ENCODE data around the gene PPFIBP1.
"Not testable (repeated sequence)": the region's sequence is repeated elsewhere in the genome, so short reads cannot be mapped to it uniquely, and the experiment has no call there.

The PPFIBP1 gene

GRCh38 chr12:27571463-27571862, 47.5 kb downstream of the PPFIBP1 start:
- no peak for DNase-seq

DNA sequence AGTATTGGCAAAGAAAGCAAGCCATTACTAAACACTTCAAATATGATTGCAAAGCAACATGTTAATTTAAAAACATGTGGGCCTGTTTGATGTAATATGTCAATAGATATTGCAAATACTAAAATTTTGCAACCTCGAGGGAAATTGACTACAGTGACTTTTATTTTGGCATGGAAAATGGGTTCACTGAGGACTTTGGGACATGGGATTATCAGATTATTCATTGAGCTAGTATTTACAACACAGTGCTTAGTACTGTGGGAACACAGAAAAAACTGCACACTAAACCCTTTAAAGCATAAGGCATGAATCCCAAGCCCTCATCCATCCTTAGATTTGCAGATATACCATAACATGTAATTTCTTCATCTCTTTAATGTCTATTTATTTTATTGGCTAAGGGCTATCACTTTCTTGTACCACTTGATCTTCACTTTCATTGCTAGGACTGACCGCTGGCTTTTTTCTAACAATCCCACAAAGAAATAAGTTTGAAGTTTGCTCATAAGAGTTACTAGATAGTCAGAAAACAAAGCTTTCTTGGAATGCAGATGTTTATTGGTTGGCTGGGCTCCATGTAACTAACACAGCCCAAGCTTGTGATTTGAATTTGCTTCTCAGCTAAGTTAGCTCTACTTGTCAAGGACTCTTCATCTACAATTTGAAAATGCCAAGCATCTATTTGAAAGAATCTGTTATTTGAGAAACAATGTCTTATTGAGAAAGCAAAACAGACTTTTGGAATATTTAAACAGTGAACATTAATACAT, 48.7 kb downstream of the PPFIBP1 start:
- no peak for DNase-seq

DNA sequence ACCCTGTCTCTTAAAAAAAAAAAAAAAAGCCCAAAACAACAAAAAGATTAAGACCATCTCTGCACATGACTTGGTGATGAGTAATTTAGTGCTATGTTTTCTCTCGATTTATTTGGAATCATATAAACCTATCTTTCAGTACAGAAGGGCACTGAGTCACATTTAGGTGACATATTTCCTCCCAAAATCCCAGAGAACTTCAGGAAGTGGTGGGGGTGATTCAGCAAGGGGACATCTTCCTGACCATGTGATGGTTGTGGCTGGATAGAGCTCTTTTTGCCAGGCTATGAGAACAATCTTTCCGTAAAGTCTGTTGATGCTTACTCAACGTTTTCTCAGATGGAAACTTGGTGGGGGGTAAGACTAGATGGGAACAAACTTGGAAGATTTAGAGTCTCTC, 50.0 kb downstream of the PPFIBP1 start:
- no peak for DNase-seq

DNA sequence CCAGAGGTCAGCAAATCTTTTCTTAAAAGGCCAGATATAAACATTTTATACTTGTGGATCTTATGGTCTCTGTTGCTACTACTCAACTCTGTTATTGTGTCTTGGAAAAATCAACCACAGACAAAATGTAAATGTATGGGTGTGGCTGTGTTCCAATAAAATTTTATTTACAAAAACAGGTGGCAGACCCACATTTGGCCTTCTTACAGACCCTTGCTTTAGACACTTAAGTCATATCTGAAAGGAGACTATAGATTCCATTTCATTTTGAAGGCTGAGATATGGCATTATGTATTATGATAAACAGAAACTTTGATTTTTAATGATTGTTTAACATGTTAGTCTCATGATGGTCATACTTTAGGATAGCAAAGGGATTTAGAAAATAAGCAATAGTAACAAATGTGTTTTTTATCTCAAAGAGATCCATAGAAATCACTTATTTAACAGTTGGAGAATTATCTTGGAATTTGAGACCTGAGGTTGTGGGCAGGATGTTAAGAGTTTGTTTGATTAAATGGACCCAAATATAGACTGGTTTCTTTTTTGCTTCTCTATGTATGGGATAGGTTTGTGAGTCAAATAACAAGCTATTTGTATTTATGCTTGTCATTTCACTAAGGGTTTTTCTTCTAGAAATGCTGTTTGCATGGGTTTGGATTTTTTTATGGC, 51.2 kb downstream of the PPFIBP1 start:
- DNase-seq = no peak

GRCh38 chr12:27575762-27576118, 51.7 kb downstream of the PPFIBP1 start:
- no peak for DNase-seq

- DNase-seq = no peak
Measured at GRCh38 chr12:27576667-27577347, 52.8 kb downstream of the PPFIBP1 start.

- no peak for DNase-seq
Measured at GRCh38 chr12:27577688-27578087, 53.7 kb downstream of the PPFIBP1 start.

DNA sequence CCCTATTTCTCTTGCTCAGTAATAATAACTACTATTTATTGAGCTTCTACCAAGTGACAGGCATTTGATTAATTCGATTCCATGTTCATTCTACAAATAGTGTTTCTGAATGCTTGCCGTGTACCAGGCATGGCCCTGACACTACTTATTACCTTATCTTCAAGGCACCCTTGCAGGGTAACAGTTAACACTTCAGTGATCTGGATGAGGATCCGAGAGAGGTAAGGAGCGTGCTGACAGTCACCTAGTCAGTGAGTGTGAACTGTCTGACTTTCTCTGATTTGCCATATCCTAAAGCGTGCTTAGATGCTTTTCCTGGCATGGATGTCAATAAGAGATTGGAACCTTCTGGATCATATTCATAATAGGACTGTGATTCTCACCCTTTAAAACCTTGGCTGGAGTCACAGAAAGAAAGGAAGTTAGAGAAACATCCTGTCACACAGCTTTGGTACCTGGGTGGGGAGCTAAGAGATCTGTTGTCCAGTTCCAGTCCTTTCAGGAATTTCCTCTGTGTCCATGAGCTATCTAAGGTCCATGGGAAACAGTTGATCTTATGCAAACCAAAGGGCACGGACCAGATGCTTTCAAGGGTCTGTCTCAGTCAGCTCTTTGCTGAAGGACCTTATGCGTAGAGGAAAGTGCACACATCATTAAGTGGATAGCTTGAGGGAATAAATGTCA, 54.8 kb downstream of the PPFIBP1 start:
- no peak for DNase-seq

DNA sequence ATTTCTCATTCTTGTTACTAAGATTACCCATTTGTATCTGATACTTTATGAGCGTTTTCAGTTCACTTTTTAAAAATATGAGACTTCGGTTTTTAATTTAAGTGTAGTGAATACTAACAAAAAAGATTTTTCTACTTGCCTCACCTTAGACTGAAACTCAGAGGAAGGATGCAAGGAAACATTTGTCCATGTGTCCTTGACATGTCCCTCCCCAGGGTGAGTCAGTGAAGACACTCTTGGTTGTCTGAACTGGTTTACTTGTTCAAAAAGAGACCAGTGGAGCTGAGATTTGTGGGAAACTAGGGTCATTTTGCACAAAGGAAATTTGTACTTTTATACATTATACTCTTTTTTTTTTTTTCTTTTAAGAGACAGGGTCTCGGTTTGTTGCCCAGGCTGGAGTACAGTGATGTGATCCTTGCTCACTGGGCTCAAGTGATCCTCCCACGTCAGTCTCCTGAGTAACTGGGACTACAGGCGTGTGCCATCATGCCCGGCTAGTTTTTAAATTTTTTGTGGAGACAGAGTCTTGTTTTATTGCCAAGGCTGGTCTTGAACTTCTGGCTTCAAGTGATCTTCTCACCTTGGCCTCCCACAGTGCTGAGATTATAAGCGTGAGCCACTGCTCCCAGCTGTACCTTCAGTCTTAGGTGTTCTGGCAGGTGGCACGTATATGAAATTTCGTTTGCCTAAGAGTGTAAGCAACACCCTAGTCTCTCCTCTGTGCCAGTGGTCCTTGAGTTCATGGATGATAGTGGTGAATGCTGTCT, 56.7 kb downstream of the PPFIBP1 start:
- no peak for DNase-seq

DNA sequence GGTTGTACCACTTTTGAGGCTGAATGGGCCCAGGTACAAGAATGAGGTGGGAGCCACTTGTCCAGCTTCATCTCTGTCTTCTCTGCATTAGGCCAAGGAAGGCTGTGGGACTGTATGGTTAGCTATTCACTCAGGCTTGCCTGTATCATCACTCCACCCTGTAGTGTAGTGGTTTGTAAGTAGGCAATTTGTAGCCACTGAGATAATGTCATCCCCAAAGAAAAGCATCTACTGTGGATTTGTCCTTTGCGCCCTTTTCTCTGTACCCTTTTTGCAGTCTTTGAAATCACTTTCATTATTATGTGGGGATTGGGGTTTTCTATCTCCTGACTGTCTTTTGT, 57.3 kb downstream of the PPFIBP1 start:
- not testable (repeated sequence) for DNase-seq

DNA sequence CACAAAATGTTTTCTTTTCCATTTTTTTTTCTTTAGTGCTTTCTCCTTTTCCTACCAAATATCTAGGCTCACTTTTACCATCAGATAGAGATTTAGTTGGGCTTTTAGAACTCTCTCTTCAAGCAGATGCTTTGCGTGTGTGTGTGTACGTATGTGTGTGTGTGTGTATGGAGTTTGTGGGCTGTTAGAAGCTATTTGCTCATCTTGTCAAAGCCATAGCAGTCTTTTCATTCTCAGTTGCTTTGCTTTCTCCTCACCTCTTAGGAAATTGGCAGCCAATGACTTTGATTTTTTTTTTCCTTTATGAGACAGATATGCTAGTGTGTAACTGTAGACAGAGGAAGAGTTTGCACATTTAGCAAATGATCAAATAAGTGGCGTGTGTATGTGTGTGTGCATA, 57.8 kb downstream of the PPFIBP1 start:
- DNase-seq = not testable (repeated sequence)

DNA sequence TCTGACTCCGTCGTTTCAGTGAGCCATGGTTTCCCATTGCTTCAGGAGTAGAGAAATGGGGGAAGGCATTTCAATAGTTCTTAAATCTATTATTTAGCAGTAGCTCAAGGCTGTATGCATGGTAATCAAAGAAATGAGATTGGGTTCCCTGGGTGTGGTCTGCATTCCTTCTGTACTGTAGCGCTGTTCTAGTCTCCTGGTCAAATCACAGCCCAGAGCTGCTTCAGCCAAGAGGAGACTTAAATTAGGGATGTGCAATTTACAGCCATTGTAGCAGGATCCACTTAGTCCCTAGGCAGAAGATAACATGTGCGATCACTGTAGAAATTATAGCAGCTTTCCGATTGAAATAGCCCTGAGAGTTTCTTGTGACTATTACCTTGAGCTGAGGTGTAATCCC, 58.4 kb downstream of the PPFIBP1 start:
- DNase-seq = not testable (repeated sequence)

DNA sequence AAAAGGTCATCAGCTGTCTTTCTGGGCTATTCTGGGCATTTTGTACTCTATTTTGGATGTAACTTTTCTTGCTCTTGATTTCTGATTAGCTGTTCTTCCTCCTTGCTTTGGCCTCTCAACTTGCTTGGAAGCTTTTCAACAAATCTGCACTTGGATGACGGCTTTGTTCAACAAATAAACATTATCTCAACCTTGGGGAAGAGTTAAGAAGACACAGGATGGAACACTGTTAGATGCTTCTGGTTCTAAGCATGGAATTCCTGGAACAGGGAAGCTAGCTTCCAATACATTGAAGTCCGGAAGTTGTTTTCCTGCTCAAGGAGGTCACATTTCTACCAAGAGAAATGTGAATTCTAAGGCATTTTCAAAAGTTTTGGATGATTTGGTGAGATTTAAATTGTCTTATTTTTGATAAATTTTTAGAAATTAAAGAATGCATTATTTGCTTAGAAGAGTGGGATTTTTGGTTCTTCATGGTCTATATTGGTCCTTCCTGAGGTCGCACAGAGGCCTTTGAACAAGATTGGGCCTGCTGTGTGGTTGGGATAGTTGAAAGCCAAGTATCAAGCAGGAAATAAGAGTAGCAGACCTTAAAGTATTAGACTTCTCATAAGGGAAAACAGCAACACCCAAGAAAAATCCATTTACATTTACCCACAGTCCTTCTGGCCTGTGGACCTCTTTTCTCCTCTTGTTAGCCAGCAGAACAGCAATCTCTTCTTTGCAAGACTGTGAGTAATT, 59.2 kb downstream of the PPFIBP1 start:
- no peak for DNase-seq

DNA sequence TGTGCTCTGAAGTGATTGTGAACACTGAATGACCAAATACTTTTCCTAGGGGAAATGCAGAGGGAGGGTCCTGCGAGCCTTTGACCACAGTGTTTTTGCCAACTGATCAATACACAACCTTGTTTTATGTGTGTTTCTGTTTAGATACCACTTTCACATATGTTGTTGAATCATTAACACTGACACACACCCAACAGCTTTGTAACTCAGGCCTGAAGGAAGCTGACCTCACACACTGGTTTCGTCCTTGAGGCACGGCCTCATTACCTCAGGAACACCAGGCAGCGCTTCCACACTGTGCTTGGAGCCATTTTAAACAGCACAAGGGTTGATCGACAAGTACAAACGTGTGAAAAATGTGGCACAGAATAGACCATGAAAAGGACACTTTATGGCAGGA, 60.0 kb downstream of the PPFIBP1 start:
- DNase-seq = no peak

- DNase-seq = no peak
Measured at GRCh38 chr12:27585739-27586265, 61.8 kb downstream of the PPFIBP1 start.

DNA sequence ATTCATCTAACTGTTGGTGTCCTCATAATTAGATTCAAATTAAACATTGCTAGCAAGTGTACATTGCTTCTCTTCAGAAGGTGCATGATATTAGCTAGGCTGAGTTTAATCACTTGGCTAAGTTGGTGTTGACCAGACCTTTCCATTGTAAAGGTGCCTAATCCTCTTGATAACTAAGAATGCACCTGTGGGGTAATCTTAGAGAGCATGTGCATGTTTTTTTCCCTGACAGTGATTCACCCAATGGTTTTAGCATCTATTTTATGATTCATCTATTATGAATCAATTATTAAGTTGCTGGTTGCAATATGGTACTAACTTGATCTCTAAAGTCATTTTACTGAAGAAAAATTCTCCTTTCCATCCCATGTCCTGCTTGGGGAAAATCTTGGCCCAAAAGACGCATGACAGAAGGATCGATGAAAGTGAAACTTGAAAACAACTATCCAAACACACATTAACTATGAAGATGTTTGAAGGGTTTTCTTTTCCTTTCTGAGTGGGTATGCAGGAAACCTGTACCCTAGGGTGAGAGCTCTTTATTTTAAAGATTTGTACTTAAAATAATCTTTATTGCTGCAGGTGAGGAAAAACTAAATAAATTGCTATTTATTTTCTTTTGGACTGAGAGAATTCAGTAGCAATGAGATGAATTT, 64.2 kb downstream of the PPFIBP1 start:
- DNase-seq = not testable (repeated sequence)

DNA sequence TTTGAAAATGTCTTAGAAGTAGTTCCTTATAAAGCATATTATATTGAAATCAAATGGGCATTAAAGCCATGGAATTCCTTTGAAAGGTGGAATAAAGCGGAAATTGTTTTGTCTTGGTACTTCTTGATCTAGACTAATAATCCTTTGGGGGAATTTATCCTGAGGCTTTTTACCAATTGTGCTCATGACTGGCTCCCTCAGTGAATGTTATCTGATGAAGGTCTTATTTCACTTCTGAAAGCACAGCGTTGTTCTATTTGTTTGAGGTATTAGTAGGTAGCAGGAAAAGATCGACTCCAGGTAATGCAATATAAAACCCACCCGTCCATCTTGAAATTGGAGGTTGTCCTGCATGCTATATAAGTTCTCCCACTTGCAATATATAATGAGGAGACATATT, 64.8 kb downstream of the PPFIBP1 start:
- DNase-seq = no peak

DNA sequence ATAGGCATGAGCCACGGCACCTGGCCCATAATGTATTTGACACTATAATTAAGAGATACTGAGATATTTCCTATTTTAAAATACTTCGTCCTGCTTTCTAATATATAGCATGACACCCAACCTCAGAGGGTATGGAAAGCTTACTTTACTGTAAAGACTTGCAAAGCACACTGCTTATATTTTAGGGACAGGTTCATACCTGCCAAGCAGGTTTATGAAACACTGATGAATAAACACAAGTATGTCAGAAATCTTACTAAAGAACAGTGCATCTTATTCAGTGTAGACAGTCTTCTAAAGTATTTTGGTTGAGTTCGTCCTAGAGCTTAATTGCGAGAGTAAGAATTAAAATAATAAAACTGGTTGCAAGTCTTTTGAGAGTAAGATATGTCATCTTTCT, 65.4 kb downstream of the PPFIBP1 start:
- DNase-seq = no peak

GRCh38 chr12:27591698-27592097, 67.7 kb downstream of the PPFIBP1 start:
- not testable (repeated sequence) for DNase-seq

GRCh38 chr12:27592548-27592947, 68.5 kb downstream of the PPFIBP1 start:
- peak; percentile 33 for DNase-seq

GRCh38 chr12:27593266-27593665, 69.3 kb downstream of the PPFIBP1 start:
- no peak for DNase-seq

Measured in NCI-H2029 (cell line).